ENCODE results near the gene CDK14.
"Not testable (repeated sequence)": the region's sequence is repeated elsewhere in the genome, so short reads cannot be mapped to it uniquely, and the experiment has no call there.

CDK14 gene

GRCh38 chr7:90749774-90750173 is 153.7 kb downstream of the CDK14 start:
- Histone ChIP-seq H3K9me3 (ENCODE audit: control insufficient read depth, insufficient read depth, low read length) (no peaks in the 10 kb centered on the region), H3K4me3 (ENCODE audit: low read length) (no peak overlapping the region), H3K27ac (ENCODE audit: low read length) (no peak overlapping the region), H3K4me1 (ENCODE audit: control insufficient read depth, insufficient read depth, low read length) (0 out of 2 replicates have a peak, but pooled peaks cover 2% of the 10 kb centered on the region), H3K27me3 (ENCODE audit: control insufficient read depth, insufficient read depth, low read length) (no peaks in the 10 kb centered on the region), H3K36me3 (ENCODE audit: control insufficient read depth, insufficient read depth, low read length) (no peaks in the 10 kb centered on the region)
- no CpG with 5 or more reads among the region's 1 CpG for WGBS (ENCODE audit: insufficient coverage, insufficient read length)
- DNase-seq (ENCODE audit: low read depth, low spot score) = peak; percentile 5

GRCh38 chr7:90751595-90751994 is 155.5 kb downstream of the CDK14 start:
- no peaks in the 10 kb centered on the region for H3K27me3 ChIP-seq (ENCODE audit: control insufficient read depth, insufficient read depth, low read length)
- no peak overlapping the region for H3K4me3 ChIP-seq (ENCODE audit: low read length)
- H3K9me3 ChIP-seq (ENCODE audit: control insufficient read depth, insufficient read depth, low read length) = no peaks in the 10 kb centered on the region
- WGBS (ENCODE audit: insufficient coverage, insufficient read length) = no CpG with 5 or more reads among the region's 1 CpG
- no peak overlapping the region for H3K27ac ChIP-seq (ENCODE audit: low read length)
- DNase-seq (ENCODE audit: low read depth, low spot score) = no peak
- H3K4me1 ChIP-seq (ENCODE audit: control insufficient read depth, insufficient read depth, low read length) = 0 out of 2 replicates have a peak, but pooled peaks cover 2% of the 10 kb centered on the region
- no peaks in the 10 kb centered on the region for H3K36me3 ChIP-seq (ENCODE audit: control insufficient read depth, insufficient read depth, low read length)

GRCh38 chr7:90752051-90752450 is 155.9 kb downstream of the CDK14 start:
- Histone ChIP-seq H3K27ac (ENCODE audit: low read length) (no peak overlapping the region), H3K36me3 (ENCODE audit: control insufficient read depth, insufficient read depth, low read length) (no peaks in the 10 kb centered on the region), H3K9me3 (ENCODE audit: control insufficient read depth, insufficient read depth, low read length) (no peaks in the 10 kb centered on the region), H3K4me1 (ENCODE audit: control insufficient read depth, insufficient read depth, low read length) (0 out of 2 replicates have a peak, but pooled peaks cover 2% of the 10 kb centered on the region), H3K4me3 (ENCODE audit: low read length) (no peak overlapping the region), H3K27me3 (ENCODE audit: control insufficient read depth, insufficient read depth, low read length) (no peaks in the 10 kb centered on the region)
- no peak for DNase-seq (ENCODE audit: low read depth, low spot score)
- no CpG with 5 or more reads among the region's 1 CpG for WGBS (ENCODE audit: insufficient coverage, insufficient read length)

DNA sequence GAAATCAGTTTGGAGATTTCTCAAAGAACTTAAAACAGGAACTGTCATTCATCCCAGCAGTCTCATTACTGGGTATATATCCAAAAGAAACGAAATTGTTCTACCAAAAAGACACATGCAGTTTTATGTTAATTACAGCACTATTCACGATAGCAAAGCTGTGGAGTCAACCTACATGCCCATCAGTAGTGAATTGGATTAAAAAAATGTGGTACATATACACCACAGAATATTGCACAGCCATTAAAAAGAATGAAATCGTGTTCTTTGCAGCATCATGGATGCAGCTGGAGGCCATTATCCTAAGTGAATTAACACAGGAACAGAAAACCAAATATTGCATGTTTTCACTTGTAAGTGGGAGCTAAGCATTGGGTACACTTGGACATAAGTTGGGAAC is 158.9 kb downstream of the CDK14 start:
- no peak overlapping the region for H3K27ac ChIP-seq (ENCODE audit: low read length)
- H3K4me1 ChIP-seq (ENCODE audit: control insufficient read depth, insufficient read depth, low read length) = no peaks in the 10 kb centered on the region
- WGBS (ENCODE audit: insufficient coverage, insufficient read length) = no CpG with 5 or more reads among the region's 3 CpGs
- H3K9me3 ChIP-seq (ENCODE audit: control insufficient read depth, insufficient read depth, low read length) = no peaks in the 10 kb centered on the region
- DNase-seq (ENCODE audit: low read depth, low spot score) = no peak
- no peaks in the 10 kb centered on the region; the same call in 1 of the 2 replicates for H3K36me3 ChIP-seq (ENCODE audit: control insufficient read depth, insufficient read depth, low read length)
- no peak overlapping the region for H3K4me3 ChIP-seq (ENCODE audit: low read length)
- H3K27me3 ChIP-seq (ENCODE audit: control insufficient read depth, insufficient read depth, low read length) = no peaks in the 10 kb centered on the region

DNA sequence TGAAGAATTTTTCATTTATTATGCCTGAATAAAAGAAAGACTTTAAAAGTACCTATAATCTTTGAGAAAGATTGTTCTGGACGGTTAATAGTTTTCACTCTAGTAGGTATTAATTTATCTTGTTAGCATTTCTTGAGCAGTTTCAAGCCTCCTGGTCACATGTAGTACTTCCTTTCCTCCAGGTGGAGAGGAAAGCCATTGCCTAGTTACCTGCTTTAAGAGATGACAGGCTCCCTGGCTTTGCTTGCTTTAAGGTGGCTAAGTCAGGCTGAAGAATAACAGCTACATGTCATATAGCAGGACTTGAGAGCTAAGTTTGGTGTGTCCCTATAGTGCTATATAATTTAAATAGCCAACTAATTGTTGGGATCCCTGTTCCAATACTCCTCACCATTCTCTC is 160.2 kb downstream of the CDK14 start:
- Histone ChIP-seq H3K9me3 (ENCODE audit: control insufficient read depth, insufficient read depth, low read length) (no peaks in the 10 kb centered on the region), H3K4me1 (ENCODE audit: control insufficient read depth, insufficient read depth, low read length) (no peaks in the 10 kb centered on the region), H3K4me3 (ENCODE audit: low read length) (no peak overlapping the region), H3K27ac (ENCODE audit: low read length) (no peak overlapping the region), H3K27me3 (ENCODE audit: control insufficient read depth, insufficient read depth, low read length) (no peaks in the 10 kb centered on the region), H3K36me3 (ENCODE audit: control insufficient read depth, insufficient read depth, low read length) (no peaks in the 10 kb centered on the region; the same call in 1 of the 2 replicates)
- no CpG with 5 or more reads among the region's 1 CpG for whole genome bisulfite sequencing (ENCODE audit: insufficient coverage, insufficient read length)
- no peak for DNase-seq (ENCODE audit: low read depth, low spot score)

GRCh38 chr7:90757565-90757950 is 161.4 kb downstream of the CDK14 start:
- not testable (repeated sequence) for H3K4me1 ChIP-seq (ENCODE audit: control insufficient read depth, insufficient read depth, low read length); H3K27me3 ChIP-seq (ENCODE audit: control insufficient read depth, insufficient read depth, low read length); H3K36me3 ChIP-seq (ENCODE audit: control insufficient read depth, insufficient read depth, low read length); H3K27ac ChIP-seq (ENCODE audit: low read length); H3K9me3 ChIP-seq (ENCODE audit: control insufficient read depth, insufficient read depth, low read length); H3K4me3 ChIP-seq (ENCODE audit: low read length); DNase-seq (ENCODE audit: low read depth, low spot score)
- no CpG with 5 or more reads among the region's 9 CpGs for WGBS (ENCODE audit: insufficient coverage, insufficient read length)

GRCh38 chr7:90758933-90759562 is 162.9 kb downstream of the CDK14 start:
- DNase-seq (ENCODE audit: low read depth, low spot score) = no peak
- H3K36me3 ChIP-seq (ENCODE audit: control insufficient read depth, insufficient read depth, low read length) = no peaks in the 10 kb centered on the region; the same call in 1 of the 2 replicates
- H3K27ac ChIP-seq (ENCODE audit: low read length) = no peak overlapping the region
- no peaks in the 10 kb centered on the region for H3K9me3 ChIP-seq (ENCODE audit: control insufficient read depth, insufficient read depth, low read length)
- H3K4me3 ChIP-seq (ENCODE audit: low read length) = no peak overlapping the region
- no CpG with 5 or more reads among the region's 6 CpGs for WGBS (ENCODE audit: insufficient coverage, insufficient read length)
- H3K27me3 ChIP-seq (ENCODE audit: control insufficient read depth, insufficient read depth, low read length) = no peaks in the 10 kb centered on the region
- H3K4me1 ChIP-seq (ENCODE audit: control insufficient read depth, insufficient read depth, low read length) = no peaks in the 10 kb centered on the region

DNA sequence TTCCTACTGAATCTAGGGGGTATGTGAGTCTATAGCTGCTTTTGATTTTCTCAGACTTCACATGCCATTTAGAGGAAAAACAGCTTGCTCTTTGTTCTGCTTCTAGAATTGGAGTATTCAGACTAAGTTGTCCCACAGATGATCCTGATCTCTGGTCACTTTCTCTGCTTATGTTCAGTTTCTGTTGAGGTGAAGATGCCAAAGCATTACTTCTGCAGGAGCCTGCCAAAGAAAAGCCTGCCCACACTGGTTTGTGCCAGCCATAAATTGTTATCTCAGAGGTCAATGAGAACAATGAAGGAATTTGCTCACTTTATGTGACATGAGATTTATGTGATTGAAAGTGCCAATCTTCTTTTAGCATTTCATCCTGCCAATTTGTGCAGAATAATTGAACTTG is 163.6 kb downstream of the CDK14 start:
- DNase-seq (ENCODE audit: low read depth, low spot score) = no peak
- no peaks in the 10 kb centered on the region for H3K9me3 ChIP-seq (ENCODE audit: control insufficient read depth, insufficient read depth, low read length)
- no peak overlapping the region for H3K27ac ChIP-seq (ENCODE audit: low read length)
- no peaks in the 10 kb centered on the region; the same call in 1 of the 2 replicates for H3K4me1 ChIP-seq (ENCODE audit: control insufficient read depth, insufficient read depth, low read length)
- H3K36me3 ChIP-seq (ENCODE audit: control insufficient read depth, insufficient read depth, low read length) = no peaks in the 10 kb centered on the region; the same call in 1 of the 2 replicates
- H3K27me3 ChIP-seq (ENCODE audit: control insufficient read depth, insufficient read depth, low read length) = no peaks in the 10 kb centered on the region
- no peak overlapping the region for H3K4me3 ChIP-seq (ENCODE audit: low read length)

GRCh38 chr7:90760892-90761291 is 164.8 kb downstream of the CDK14 start:
- Histone ChIP-seq H3K27me3 (ENCODE audit: control insufficient read depth, insufficient read depth, low read length) (no peaks in the 10 kb centered on the region), H3K4me1 (ENCODE audit: control insufficient read depth, insufficient read depth, low read length) (no peaks in the 10 kb centered on the region; the same call in 1 of the 2 replicates), H3K27ac (ENCODE audit: low read length) (no peak overlapping the region), H3K9me3 (ENCODE audit: control insufficient read depth, insufficient read depth, low read length) (no peaks in the 10 kb centered on the region), H3K4me3 (ENCODE audit: low read length) (no peak overlapping the region), H3K36me3 (ENCODE audit: control insufficient read depth, insufficient read depth, low read length) (no peaks in the 10 kb centered on the region; the same call in 1 of the 2 replicates)
- no CpG with 5 or more reads among the region's 3 CpGs for WGBS (ENCODE audit: insufficient coverage, insufficient read length)
- DNase-seq (ENCODE audit: low read depth, low spot score) = no peak

DNA sequence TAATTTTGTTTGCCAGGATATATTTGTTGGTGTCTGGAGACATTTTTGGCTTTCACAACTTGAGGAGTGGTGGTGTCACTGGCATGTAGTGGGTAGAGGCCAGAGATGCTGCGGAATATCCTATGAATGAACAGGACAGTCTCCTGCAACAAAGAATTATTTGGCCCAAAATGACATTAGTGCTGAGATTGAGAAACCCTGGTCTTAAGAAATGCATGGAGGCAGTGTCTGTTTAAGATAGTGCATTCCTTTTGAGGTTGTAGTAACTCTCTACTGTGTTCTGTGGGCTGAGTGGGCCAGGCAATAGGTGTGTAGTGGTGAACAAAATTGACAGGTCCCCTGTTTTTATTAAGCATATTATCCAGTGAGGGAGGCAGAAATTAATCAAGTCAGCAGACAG is 165.5 kb downstream of the CDK14 start:
- Histone ChIP-seq H3K4me1 (ENCODE audit: control insufficient read depth, insufficient read depth, low read length) (no peaks in the 10 kb centered on the region; the same call in 1 of the 2 replicates), H3K36me3 (ENCODE audit: control insufficient read depth, insufficient read depth, low read length) (no peaks in the 10 kb centered on the region; the same call in 1 of the 2 replicates), H3K4me3 (ENCODE audit: low read length) (no peak overlapping the region), H3K27me3 (ENCODE audit: control insufficient read depth, insufficient read depth, low read length) (no peaks in the 10 kb centered on the region), H3K27ac (ENCODE audit: low read length) (no peak overlapping the region), H3K9me3 (ENCODE audit: control insufficient read depth, insufficient read depth, low read length) (no peaks in the 10 kb centered on the region)
- DNase-seq (ENCODE audit: low read depth, low spot score) = no peak
- no CpG with 5 or more reads among the region's 1 CpG for WGBS (ENCODE audit: insufficient coverage, insufficient read length)

DNA sequence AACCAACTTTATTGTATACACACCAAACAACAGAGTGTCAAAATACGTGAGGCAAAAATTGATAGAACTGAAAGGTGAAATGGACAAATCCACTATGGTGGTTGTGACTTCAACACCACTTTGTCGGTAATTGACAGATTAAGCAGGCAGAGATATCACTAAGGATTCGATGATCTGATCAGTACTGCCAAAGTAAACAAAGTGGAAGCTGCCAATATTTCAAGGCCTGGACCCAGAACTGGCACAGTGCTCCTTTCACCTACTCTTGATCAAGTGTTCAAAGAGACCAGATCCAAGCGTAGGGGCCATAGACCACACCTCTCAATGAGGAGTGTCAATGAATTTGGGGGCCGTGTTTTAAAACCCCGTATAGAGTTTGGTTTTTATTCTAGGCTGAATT is 167.0 kb downstream of the CDK14 start:
- no peaks in the 10 kb centered on the region for H3K9me3 ChIP-seq (ENCODE audit: control insufficient read depth, insufficient read depth, low read length)
- H3K36me3 ChIP-seq (ENCODE audit: control insufficient read depth, insufficient read depth, low read length) = no peaks in the 10 kb centered on the region; the same call in 1 of the 2 replicates
- no peaks in the 10 kb centered on the region; the same call in 1 of the 2 replicates for H3K4me1 ChIP-seq (ENCODE audit: control insufficient read depth, insufficient read depth, low read length)
- DNase-seq (ENCODE audit: low read depth, low spot score) = no peak
- no peak overlapping the region for H3K27ac ChIP-seq (ENCODE audit: low read length)
- H3K27me3 ChIP-seq (ENCODE audit: control insufficient read depth, insufficient read depth, low read length) = no peaks in the 10 kb centered on the region
- no peak overlapping the region for H3K4me3 ChIP-seq (ENCODE audit: low read length)
- WGBS (ENCODE audit: insufficient coverage, insufficient read length) = no CpG with 5 or more reads among the region's 6 CpGs

All from iPS DF 6.9 (cell line).